T-cell (primary cell): ENCODE results near the gene LIFR. TPM values are rescaled to one million over a fixed set of nuclear protein-coding genes. Genes with fewer than 3 reads are reported as not detected.

Experiments
- ATAC-seq, 4 experiments: fragments of 200-7000 bp in 3 of 4; fragments of 150-1000 bp in 1 of 4; cut with Tn5 transposase; replicated peaks in 1 of 4; 1 replicate in 3 of 4; 2 replicates in 1 of 4; pipeline ENCODE4 v1.10.0; 2021; ENCODE audit warnings: moderate library complexity in 3 of 4, mild to moderate bottlenecking in 2 of 4, moderate number of reproducible peaks in 1 of 4
- CTCF ChIA-PET, 2 donors: fragments of 300-600 bp; sonication (Branson Sonifier 250); formaldehyde crosslinking; loops; one replicate each; lab custom pipeline; 2022; ENCODE audit warnings: antibody characterized with exemption in 2 of 2; lab: Charles Lee
- POLR2A ChIA-PET, 2 donors: fragments of 300-600 bp; sonication (Branson Sonifier 250); formaldehyde crosslinking; loops; one replicate each; lab custom pipeline; 2022; ENCODE audit warnings: antibody characterized with exemption in 2 of 2; lab: Charles Lee
- DNase-seq, 35 experiments: peaks; one replicate each; pipeline versions ENCODE4 v3.0.0 to v3.0.0-alpha.2; 2013 to 2023
- H3K27ac ChIP-seq: one replicate; pipeline ENCODE4 v1.5.1; 2013; ENCODE audit warnings: low read length
- H3K27me3 ChIP-seq, 2 experiments: replicated peaks in 1 of 2; 1 replicate in 1 of 2; 2 replicates in 1 of 2; pipeline versions ENCODE4 v1.6.1 to v1.7.0; 2013; ENCODE audit warnings: low read length in 1 of 2, mixed read lengths in 1 of 2; ENCODE audit not compliant: control insufficient read depth in 2 of 2, insufficient read depth in 2 of 2; ENCODE audit errors: extremely low read depth in 1 of 2
- H3K36me3 ChIP-seq, 2 donors: 1 replicate in 1 of 2; 2 replicates in 1 of 2; pipeline versions ENCODE4 v1.6.1 to v1.7.0; 2013; ENCODE audit warnings: low read length in 1 of 2; ENCODE audit not compliant: control insufficient read depth in 2 of 2, insufficient read depth in 1 of 2; ENCODE audit errors: extremely low read depth in 1 of 2
- H3K4me1 ChIP-seq, 2 experiments: 1 replicate in 1 of 2; 2 replicates in 1 of 2; pipeline versions ENCODE4 v1.6.1 to v1.7.0; 2013; ENCODE audit warnings: low read length in 2 of 2, mixed read lengths in 1 of 2; ENCODE audit not compliant: insufficient read depth in 2 of 2, control insufficient read depth in 1 of 2; ENCODE audit errors: extremely low read depth in 1 of 2
- H3K4me3 ChIP-seq, 2 donors: 1 replicate in 1 of 2; 2 replicates in 1 of 2; pipeline versions ENCODE4 v1.5.1 to v1.7.0; 2013; ENCODE audit warnings: mild to moderate bottlenecking in 2 of 2, low read length in 1 of 2, moderate library complexity in 1 of 2; ENCODE audit not compliant: control insufficient read depth in 1 of 2; ENCODE audit errors: extremely low read depth in 1 of 2
- H3K9me3 ChIP-seq: 2 replicates; pipeline ENCODE4 v1.7.0; 2013
- H3K27ac Mint-ChIP-seq, 2 donors: one replicate each; pipeline ENCODE4 v1.8.0; 2020 to 2021; ENCODE audit warnings: mild to moderate bottlenecking in 2 of 2, mixed read lengths in 2 of 2
- H3K27me3 Mint-ChIP-seq, 2 donors: one replicate each; pipeline ENCODE4 v1.8.0; 2021 to 2022; ENCODE audit warnings: mixed read lengths in 2 of 2
- H3K36me3 Mint-ChIP-seq: one replicate; pipeline ENCODE4 v1.8.0; 2021; ENCODE audit warnings: mixed read lengths
- H3K4me1 Mint-ChIP-seq, 3 donors: one replicate each; pipeline ENCODE4 v1.8.0; 2020 to 2022; ENCODE audit warnings: mixed read lengths in 3 of 3, mild to moderate bottlenecking in 1 of 3
- H3K4me3 Mint-ChIP-seq, 3 donors: one replicate each; pipeline ENCODE4 v1.8.0; 2020 to 2022; ENCODE audit warnings: mild to moderate bottlenecking in 3 of 3, mixed read lengths in 3 of 3, moderate library complexity in 3 of 3
- H3K9me3 Mint-ChIP-seq, 3 donors: one replicate each; pipeline ENCODE4 v1.8.0; 2020 to 2022; ENCODE audit warnings: mixed read lengths in 3 of 3
- WGBS: methylation state at CpG from one replicate; pipeline ENCODE4 v1.1.5; 2013; ENCODE audit warnings: missing lambda C conversion rate; ENCODE audit not compliant: insufficient coverage; 5-methylcytosine and 5-hydroxymethylcytosine counted together
- total RNA-seq, 35 experiments: library from RNA in 6 of 35; stranded (reverse) in 6 of 35; fragments of 120-200 nt in 1 of 35; gene quantifications; one replicate each; pipeline versions ENCODE4 v1.2.1 to v1.2.4 and lab custom pipeline; 2013 to 2026

Gene LIFR
- total RNA-seq, 5 donors from 2014 or later (not counting 1 experiment from before 2014, with no cell fraction given) = 0.12 to 1.2 (median 0.66) TPM; not detected in 1

DNA sequence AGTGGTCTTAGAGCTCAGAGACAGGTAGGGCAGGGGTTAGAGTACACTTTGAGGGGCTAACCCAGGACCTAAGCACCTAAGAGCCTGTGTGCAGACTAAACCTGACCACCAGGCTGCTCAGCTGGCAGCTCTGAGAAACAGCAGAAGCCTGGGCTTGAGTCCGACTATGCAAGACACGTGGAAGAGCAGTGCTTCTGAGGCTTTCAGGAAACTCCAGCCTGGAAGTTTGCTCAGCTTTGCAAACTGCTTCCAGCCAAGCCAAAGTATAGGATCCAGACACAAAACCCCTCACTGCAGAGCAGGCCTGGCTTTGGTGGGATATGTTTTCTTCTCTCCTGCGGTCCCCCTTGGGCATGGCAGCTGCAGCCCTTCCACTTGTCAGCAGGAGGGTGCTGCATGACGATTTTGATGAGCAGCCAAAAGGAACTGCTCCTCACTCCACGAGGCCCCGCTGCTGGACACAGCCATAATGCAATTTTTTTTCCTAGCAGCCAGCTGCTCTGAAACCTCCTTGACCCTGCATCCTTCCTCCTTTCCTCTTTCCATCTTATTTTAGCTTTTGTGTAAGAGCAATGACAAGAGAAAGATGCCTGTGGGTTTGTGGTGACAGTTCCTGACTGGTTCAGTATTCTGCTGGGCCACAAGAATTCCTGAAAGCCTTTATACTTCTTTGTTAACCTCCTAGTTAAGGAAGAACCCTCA, 123.1 kb downstream of the LIFR start:
- ATAC-seq (no peak), DNase-seq (no peak)
- H3K27me3 Mint-ChIP-seq = peaks cover 29 to 46% of the 10 kb centered on the region in 2 donors

DNA sequence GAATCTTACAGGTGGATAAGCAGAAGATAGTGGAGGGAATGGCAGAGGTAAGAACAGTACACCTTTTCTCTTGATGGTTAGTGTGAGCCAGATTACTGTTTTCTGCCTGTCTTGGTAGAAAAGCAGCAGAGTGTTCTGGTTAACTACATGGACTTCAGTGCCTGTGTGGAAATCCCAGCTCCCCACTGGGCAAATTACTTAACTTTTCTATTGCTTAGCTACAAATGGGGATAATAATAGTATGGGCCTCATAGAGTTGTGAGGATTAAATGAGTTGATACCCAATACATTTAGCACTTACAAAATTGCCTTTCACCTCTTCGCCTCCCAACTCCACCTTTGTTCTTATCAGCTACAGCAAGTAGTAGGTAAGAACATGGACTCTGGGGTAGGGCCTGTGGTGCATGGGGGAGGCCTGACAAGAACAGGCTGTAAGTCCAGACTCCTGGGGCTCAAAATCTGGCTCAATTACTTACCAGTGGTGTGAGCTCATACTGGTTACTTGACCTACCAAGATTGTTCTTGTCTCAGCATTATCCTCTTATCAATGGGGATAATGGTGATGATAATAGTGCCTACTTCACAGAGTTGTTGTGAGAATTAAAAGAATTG, 125.1 kb downstream of the LIFR start:
- ATAC-seq (no peak), DNase-seq (no peak)
- H3K9me3 Mint-ChIP-seq = no peaks in the 10 kb centered on the region
- Histone ChIP-seq H3K4me1 (no peaks in the 10 kb centered on the region), H3K27ac (no peak overlapping the region), H3K36me3 (no peaks in the 10 kb centered on the region), H3K4me3 (no peak overlapping the region), H3K9me3 (no peaks in the 10 kb centered on the region), H3K27me3 (peaks cover 17 to 18% of the 10 kb centered on the region in 2 experiments)
- peaks cover 0 to 4% (median 2%) of the 10 kb centered on the region in 3 donors for H3K4me1 Mint-ChIP-seq
- CTCF ChIA-PET = interaction anchor here (1.6 to 1.7 kb wide), 2 partner anchors 10 to 11 kb away, joined by 5 to 6 read pairs; no protein-coding TSS in a partner anchor
- no peak overlapping the region for H3K4me3 Mint-ChIP-seq
- peaks cover 25 to 54% of the 10 kb centered on the region in 2 donors for H3K27me3 Mint-ChIP-seq
- WGBS = no CpG with 5 or more reads among the region's 1 CpG
- no peak overlapping the region for H3K27ac Mint-ChIP-seq
- POLR2A ChIA-PET = no interaction called here
- H3K36me3 Mint-ChIP-seq = no peaks in the 10 kb centered on the region

More for the DNA sequence above, 123.1 kb downstream of the LIFR start:
- 34% methylated on average over 4 of the region's 6 CpGs for WGBS
- H3K9me3 ChIP-seq = no peaks in the 10 kb centered on the region
- no peak overlapping the region for H3K4me3 ChIP-seq
- peaks cover 23 to 24% of the 10 kb centered on the region in 2 experiments for H3K27me3 ChIP-seq
- no peaks in the 10 kb centered on the region for H3K4me1 ChIP-seq
- Mint-ChIP-seq H3K27ac (no peak overlapping the region), H3K4me3 (no peak overlapping the region), H3K4me1 (peaks cover 0 to 4% (median 0%) of the 10 kb centered on the region in 3 donors), H3K9me3 (no peaks in the 10 kb centered on the region), H3K36me3 (no peaks in the 10 kb centered on the region)
- H3K27ac ChIP-seq = no peak overlapping the region
- POLR2A ChIA-PET = no interaction called here
- CTCF ChIA-PET = interaction anchor here (0.5 to 1.4 kb wide), 3 partner anchors 8 to 10 kb away, joined by 4 to 7 read pairs (median 7); no protein-coding TSS in a partner anchor
- no peaks in the 10 kb centered on the region for H3K36me3 ChIP-seq

DNA sequence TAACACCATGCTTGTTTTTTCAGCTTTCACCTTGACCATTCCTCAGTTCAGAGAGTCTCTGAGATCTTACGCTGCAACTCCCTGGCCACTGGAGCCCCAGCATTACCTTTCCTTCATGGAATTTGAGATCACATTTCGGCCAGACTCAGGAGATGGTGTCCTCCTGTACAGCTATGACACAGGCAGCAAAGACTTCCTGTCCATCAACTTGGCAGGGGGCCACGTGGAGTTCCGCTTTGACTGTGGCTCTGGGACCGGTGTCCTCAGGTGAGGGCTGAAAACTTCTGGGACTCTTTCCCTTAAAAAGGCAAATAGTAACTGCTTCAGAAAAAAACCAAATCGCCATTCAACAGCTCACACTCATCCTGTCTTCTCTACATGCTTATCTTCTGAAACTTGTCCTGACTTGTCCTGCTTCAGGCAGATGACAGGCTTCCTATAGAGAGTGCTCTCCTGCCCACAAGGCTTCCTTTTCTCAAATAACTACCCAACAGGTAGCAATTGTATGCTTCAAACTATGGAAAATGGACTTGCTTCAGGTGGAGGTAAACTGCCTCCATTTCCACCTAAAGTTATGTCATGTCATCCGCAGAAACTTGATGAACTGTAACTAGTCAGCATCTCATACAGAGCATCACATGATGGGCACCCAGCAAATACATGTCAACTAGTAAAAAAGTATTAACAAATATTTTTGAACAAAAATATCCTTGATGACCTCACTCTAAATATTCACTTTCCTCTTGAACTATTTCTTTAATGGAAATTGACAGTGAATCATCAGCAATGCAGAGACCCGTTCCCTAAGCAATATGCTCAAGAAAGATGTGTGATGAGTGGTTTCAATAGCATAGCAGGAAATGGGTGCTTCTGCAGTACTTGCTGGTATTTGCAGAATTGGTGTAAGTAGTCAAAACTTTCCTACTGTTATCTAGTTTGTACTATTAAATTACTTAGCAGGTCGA, 129.2 kb downstream of the LIFR start:
- DNase-seq (no peak), ATAC-seq (no peak)
- H3K27me3 Mint-ChIP-seq = peaks cover 10 to 43% of the 10 kb centered on the region in 2 donors
- peaks cover 0 to 4% (median 2%) of the 10 kb centered on the region in 3 donors for H3K4me1 Mint-ChIP-seq
- H3K36me3 Mint-ChIP-seq = no peaks in the 10 kb centered on the region
- H3K27ac ChIP-seq = no peak overlapping the region
- no peaks in the 10 kb centered on the region for H3K4me1 ChIP-seq
- ChIA-PET POLR2A (no interaction called here), CTCF (no interaction called here)
- no peak overlapping the region for H3K4me3 Mint-ChIP-seq
- WGBS = 70% methylated on average over 6 of the region's 9 CpGs
- H3K4me3 ChIP-seq = no peak overlapping the region
- H3K9me3 Mint-ChIP-seq = no peaks in the 10 kb centered on the region
- H3K27me3 ChIP-seq = peaks cover 2 to 6% of the 10 kb centered on the region in 2 experiments
- no peaks in the 10 kb centered on the region for H3K9me3 ChIP-seq
- no peak overlapping the region for H3K27ac Mint-ChIP-seq
- H3K36me3 ChIP-seq = no peaks in the 10 kb centered on the region

DNA sequence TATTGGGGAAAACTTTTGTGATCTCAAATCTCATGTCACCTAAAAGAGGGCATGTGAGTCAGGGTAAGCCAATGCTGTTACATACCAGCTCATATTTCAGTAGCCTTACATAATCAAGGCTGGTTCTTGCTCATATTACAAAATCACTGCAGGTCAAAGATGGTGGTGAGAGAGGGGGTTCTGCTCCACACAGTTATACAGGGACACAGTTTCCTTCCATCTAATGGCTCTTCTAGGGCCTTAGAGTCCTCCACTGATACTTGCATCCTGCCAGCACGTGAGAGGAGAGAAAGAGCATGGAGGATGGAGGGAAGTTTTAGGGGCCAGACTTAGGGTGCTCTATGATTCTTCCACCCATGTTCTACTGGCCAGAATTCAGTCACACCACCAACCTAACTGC, 130.0 kb downstream of the LIFR start:
- Histone ChIP-seq H3K9me3 (no peaks in the 10 kb centered on the region), H3K27ac (no peak overlapping the region), H3K4me1 (no peaks in the 10 kb centered on the region), H3K27me3 (peaks cover 2 to 6% of the 10 kb centered on the region in 2 experiments), H3K4me3 (no peak overlapping the region), H3K36me3 (no peaks in the 10 kb centered on the region)
- H3K4me3 Mint-ChIP-seq = no peak overlapping the region
- ATAC-seq (no peak), DNase-seq (no peak)
- CTCF ChIA-PET = no interaction called here
- POLR2A ChIA-PET = no interaction called here
- peaks cover 0 to 4% (median 2%) of the 10 kb centered on the region in 3 donors for H3K4me1 Mint-ChIP-seq
- H3K27me3 Mint-ChIP-seq = peaks cover 9 to 45% of the 10 kb centered on the region in 2 donors
- H3K9me3 Mint-ChIP-seq = no peaks in the 10 kb centered on the region
- H3K27ac Mint-ChIP-seq = no peak overlapping the region
- no CpG with 5 or more reads among the region's 1 CpG for WGBS
- no peaks in the 10 kb centered on the region for H3K36me3 Mint-ChIP-seq
